Ovary (tissue), 9 donors: ENCODE results near the gene MAP2K2. TPM values are rescaled to one million over a fixed set of nuclear protein-coding genes. Genes with fewer than 3 reads are reported as not detected.
A peak's percentile ranks its signal among the peaks of the same experiment; 100 is the strongest.

Experiments used
- DNase-seq, 5 donors: peaks; one replicate each; pipeline ENCODE4 v3.0.0-alpha.2; 2019 to 2020
- H3K27ac ChIP-seq, 2 donors: fragments of 200-600 bp; one replicate each; pipeline versions ENCODE4 v1.5.1 to v1.8.0; 2019 to 2022
- H3K27me3 ChIP-seq: fragments of 200-600 bp; one replicate; pipeline ENCODE4 v1.8.0; 2022
- H3K36me3 ChIP-seq: fragments of 200-600 bp; sonication (generic); one replicate; pipeline ENCODE4 v1.5.1; 2019
- H3K4me1 ChIP-seq: one replicate; pipeline ENCODE4 v1.8.1; 2013; ENCODE audit warnings: mild to moderate bottlenecking, moderate library complexity; ENCODE audit not compliant: insufficient read depth
- H3K4me3 ChIP-seq: fragments of 200-600 bp; sonication (generic); one replicate; pipeline ENCODE4 v1.5.1; 2017
- H3K9me3 ChIP-seq, 2 donors: fragments of 200-600 bp in 1 of 2; sonication (generic) in 1 of 2; one replicate each; pipeline versions ENCODE4 v1.5.1 to v1.8.1; 2013 to 2019; ENCODE audit warnings: mild to moderate bottlenecking in 1 of 2, moderate library complexity in 1 of 2
- EP300 ChIP-seq: sonication (generic); formaldehyde crosslinking; IDR thresholded peaks from one replicate; pipeline ENCODE4 v1.6.1; 2017; ENCODE audit warnings: antibody characterized with exemption
- POLR2A ChIP-seq: fragments of 450-650 bp; IDR thresholded peaks from one replicate; pipeline ENCODE4 v1.6.1; 2017; ENCODE audit warnings: antibody characterized with exemption, mild to moderate bottlenecking, moderate library complexity
- WGBS, 3 donors: extraction: QIAGEN DNeasy Blood & Tissue Kit in 1 of 3; methylation state at CpG; one replicate each; pipeline versions ENCODE4 v1.1.5 to v1.1.7; 2013 to 2017; 5-methylcytosine and 5-hydroxymethylcytosine counted together
- intact Hi-C, 4 donors: fragments of 100-400 bp; cut with DNase I; formaldehyde crosslinking; loops; one replicate each; pipeline versions ENCODE4 v1.11.0 to v1.15.1; 2022 to 2023
- polyA plus RNA-seq, 2 donors: library from polyadenylated mRNA; stranded (reverse); fragments of 200-250 nt in 1 of 2; fragments of 350-450 nt in 1 of 2; fragmentation: Illumina TruSeq in 1 of 2; extraction: RNeasy Lipid Tissue Mini Kit (QIAGEN cat#74804) in 1 of 2; gene quantifications; one replicate each; pipeline ENCODE4 v1.2.3, GENCODE V29; 2013 to 2014
- total RNA-seq, 7 donors: library from RNA; depleted of rRNA in 2 of 7; stranded (reverse); fragments of >200 nt in 2 of 7; fragmentation: NEBNext Ultra II Directional in 3 of 7; extraction: Animal tissue kit (Norgen Biotek cat#: 25700) in 3 of 7; gene quantifications; one replicate each; pipeline versions ENCODE4 v1.1.0 to v1.2.4, GENCODE V29; 2016 to 2023
- TF ChIP-seq, protein P1 (sequence below), 3 donors: fragments of 450-650 bp in 2 of 3; fragments of 200-600 bp in 1 of 3; IDR thresholded peaks; one replicate each; pipeline versions ENCODE4 v1.5.1 to v1.8.0; 2016 to 2022; ENCODE audit warnings: antibody characterized with exemption in 3 of 3, mild to moderate bottlenecking in 1 of 3
- donor health status: DM: no; HTN: no; CAD: no; lungs with moderate emphysema.
- donor health status: DM: no; HTN: no; CAD: no.
- donor health status: Bipolar disorder and iron deficiency.
- donor health status: DM: yes; HTN: yes; CAD: no.
- donor health status: DM: no; HTN: no; CAD: no.
- donor health status: DM: yes; HTN: yes; CAD: no.

The MAP2K2 gene
- total and polyA plus RNA-seq, 9 donors = 39.9 to 136 (median 116) TPM

GRCh38 chr19:4052114-4052992 lies 71.6 kb downstream of the MAP2K2 start:
- Histone ChIP-seq H3K4me1 (peaks cover 8% of the 10 kb centered on the region), H3K36me3 (no peaks in the 10 kb centered on the region), H3K27ac (no peak overlapping the region), H3K27me3 (no peaks in the 10 kb centered on the region), H3K4me3 (no peak overlapping the region), H3K9me3 (no peaks in the 10 kb centered on the region)
- TF ChIP-seq, protein P1, sequence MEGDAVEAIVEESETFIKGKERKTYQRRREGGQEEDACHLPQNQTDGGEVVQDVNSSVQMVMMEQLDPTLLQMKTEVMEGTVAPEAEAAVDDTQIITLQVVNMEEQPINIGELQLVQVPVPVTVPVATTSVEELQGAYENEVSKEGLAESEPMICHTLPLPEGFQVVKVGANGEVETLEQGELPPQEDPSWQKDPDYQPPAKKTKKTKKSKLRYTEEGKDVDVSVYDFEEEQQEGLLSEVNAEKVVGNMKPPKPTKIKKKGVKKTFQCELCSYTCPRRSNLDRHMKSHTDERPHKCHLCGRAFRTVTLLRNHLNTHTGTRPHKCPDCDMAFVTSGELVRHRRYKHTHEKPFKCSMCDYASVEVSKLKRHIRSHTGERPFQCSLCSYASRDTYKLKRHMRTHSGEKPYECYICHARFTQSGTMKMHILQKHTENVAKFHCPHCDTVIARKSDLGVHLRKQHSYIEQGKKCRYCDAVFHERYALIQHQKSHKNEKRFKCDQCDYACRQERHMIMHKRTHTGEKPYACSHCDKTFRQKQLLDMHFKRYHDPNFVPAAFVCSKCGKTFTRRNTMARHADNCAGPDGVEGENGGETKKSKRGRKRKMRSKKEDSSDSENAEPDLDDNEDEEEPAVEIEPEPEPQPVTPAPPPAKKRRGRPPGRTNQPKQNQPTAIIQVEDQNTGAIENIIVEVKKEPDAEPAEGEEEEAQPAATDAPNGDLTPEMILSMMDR (IDR thresholded peaks at IDR 0.05) = no peak
- TF ChIP-seq POLR2A (no peak), EP300 (no peak)
- peak in 1 of 5 donors; percentile 54 for DNase-seq
- intact Hi-C loops = no loop called here
- WGBS, 3 donors = 60 to 72% (median 62%) methylated on average over 18 to 27 of the region's 27 CpGs

GRCh38 chr19:4051175-4052101 lies 72.5 kb downstream of the MAP2K2 start:
- H3K9me3 ChIP-seq = no peaks in the 10 kb centered on the region
- TF ChIP-seq EP300 = no peak
- no peak for TF ChIP-seq POLR2A
- TF ChIP-seq, protein P1 (IDR thresholded peaks at IDR 0.05) = no peak
- no peak overlapping the region for H3K4me3 ChIP-seq
- peak in 1 of 5 donors; percentile 29 for DNase-seq
- intact Hi-C loops = no loop called here
- no peaks in the 10 kb centered on the region for H3K27me3 ChIP-seq
- no peak overlapping the region for H3K27ac ChIP-seq
- no peaks in the 10 kb centered on the region for H3K36me3 ChIP-seq
- peaks cover 8% of the 10 kb centered on the region for H3K4me1 ChIP-seq
- WGBS, 3 donors = 74 to 88% (median 80%) methylated on average over 15 of the region's 15 CpGs

DNA sequence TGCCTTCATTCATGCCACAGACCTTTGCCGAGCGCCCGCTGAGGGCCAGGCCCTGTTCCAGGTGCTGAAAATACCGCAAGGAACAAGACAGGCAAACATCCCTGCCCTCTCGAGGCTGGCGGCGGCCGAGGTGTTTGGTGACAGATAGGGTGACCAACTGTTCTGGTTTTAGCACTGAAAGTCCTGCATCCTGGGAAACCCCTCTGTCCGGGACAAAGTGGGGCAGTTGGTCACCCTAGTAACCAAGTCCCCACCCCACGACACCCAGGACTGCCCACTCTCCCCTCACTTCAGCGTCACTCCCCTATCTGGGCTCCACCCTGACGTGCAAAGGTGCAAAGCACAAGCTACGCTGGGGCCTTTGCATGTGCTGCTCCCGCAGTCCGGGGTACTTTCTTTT lies 74.5 kb downstream of the MAP2K2 start:
- DNase-seq = no peak
- H3K4me3 ChIP-seq = no peak overlapping the region
- no peak overlapping the region for H3K27ac ChIP-seq
- peaks cover 8% of the 10 kb centered on the region for H3K4me1 ChIP-seq
- H3K9me3 ChIP-seq = no peaks in the 10 kb centered on the region
- WGBS, 3 donors = 77 to 81% (median 78%) methylated on average over 15 of the region's 15 CpGs
- intact Hi-C loops = no loop called here
- no peak for TF ChIP-seq POLR2A
- TF ChIP-seq, protein P1 (IDR thresholded peaks at IDR 0.05) = no peak
- no peaks in the 10 kb centered on the region for H3K27me3 ChIP-seq
- H3K36me3 ChIP-seq = no peaks in the 10 kb centered on the region

GRCh38 chr19:4046946-4047683 lies 76.8 kb downstream of the MAP2K2 start:
- TF ChIP-seq, protein P1 (IDR thresholded peaks at IDR 0.05) = no peak
- TF ChIP-seq EP300 (no peak), POLR2A (no peak)
- WGBS, 3 donors = 81 to 88% (median 86%) methylated on average over 32 to 33 of the region's 33 CpGs
- H3K36me3 ChIP-seq = no peaks in the 10 kb centered on the region

More at GRCh38 chr19:4046946-4047683, 76.8 kb downstream of the MAP2K2 start:
- Histone ChIP-seq H3K4me3 (no peak overlapping the region), H3K4me1 (peaks cover 3% of the 10 kb centered on the region), H3K27me3 (no peaks in the 10 kb centered on the region), H3K9me3 (no peaks in the 10 kb centered on the region), H3K27ac (no peak overlapping the region)
- intact Hi-C loops = no loop called here
- peak in 1 of 5 donors; percentile 19 for DNase-seq
